GM21529 (cell line): ENCODE results near the gene PLEKHG4.

Source experiments
- ATAC-seq: cut with Tn5 transposase; IDR thresholded peaks from one replicate; pipeline ENCODE4 v1.9.1; 2021; ENCODE audit not compliant: unreplicated experiment

PLEKHG4 gene

DNA sequence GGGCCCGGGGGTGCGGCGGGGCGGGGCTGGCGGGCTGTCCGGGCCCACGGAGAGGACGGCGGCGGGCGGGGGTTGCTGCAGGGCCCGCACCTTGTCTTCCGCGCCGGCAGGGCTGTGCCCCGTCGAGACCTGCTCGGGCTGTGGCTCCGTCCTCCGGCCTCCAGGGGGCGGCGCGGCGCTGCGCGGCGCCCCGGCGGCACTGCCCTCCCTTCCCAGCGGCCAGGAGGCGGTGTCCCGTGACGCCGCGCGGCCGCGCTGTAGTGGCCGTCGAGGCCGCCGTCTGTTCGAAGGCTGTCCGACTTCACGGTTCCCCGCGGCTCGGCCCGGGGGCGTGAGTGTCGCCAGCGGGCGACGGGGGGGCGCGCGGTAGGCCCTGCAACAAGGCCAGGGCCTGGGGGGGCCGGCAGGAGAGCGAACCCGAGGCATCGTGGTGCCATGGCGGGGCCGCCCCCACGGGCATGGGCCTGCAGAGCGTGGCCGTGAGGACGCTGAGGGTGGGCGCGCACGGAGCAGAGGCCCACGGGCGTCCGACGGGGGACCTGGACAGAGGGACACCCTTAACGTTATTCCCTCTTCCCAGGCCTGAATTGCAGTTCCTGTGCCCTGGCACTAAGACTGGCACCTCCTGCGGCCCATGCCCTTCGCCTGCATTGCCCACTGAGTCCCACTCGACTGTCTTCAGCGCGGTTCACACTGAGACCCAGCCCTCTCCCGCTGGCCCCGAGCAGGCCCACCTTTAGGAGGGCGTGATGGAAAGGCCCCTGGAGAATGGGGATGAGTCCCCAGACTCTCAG is at the start of gene PLEKHG4:
Gene PLEKHG4, plus strand, starts transcription at position 237 of the 794 bp plus-strand sequence. Its CDS starts 513 bp downstream, at position 750.
- ATAC-seq: peak; percentile 85

DNA sequence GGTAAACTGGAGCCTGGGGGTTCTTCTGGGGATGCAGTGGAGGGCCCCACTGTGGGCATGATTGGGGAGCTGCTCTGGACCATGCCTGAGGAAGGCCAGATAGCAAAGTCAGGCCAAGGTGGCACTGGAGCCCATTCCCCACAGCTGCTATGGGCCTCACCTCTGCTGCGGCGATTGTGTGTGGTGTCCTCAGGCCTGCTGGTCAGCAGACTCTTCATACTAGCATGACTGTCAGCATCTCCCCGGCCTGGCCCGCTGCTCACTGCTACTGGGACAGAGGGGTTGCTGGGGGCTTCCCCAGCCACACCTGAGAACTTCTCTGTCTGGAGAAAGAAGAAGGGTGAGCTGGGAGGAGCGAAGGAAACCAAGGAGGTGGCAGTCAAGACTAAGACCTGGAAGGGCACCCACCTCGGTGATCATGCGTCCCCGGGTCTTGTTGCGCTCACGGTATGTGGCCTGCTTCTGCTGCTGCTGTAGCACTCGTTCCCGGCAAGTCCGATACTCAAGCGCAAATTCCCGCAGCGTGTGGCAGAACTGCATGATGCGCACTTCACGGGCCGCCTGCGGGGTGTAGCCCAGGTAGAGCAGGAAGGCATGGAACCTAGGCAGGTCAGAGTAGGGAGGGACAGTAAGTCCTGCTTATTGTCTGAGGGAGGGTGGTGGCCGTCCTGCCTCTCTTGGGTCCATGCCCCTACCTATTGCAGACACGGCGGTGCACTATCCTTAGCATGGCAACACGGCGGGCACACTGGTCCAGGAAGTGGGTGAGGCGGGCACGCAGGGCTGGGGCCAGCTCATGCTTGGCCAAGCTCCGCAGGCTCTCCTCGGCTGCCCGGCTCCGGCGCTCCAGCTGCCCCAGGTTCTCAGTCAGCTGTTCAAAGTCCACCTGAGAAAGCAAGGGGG is 49.2 kb upstream of the PLEKHG4 start:
- no peak for ATAC-seq

- no peak for ATAC-seq
Observed at GRCh38 chr16:67230809-67231660, 48.3 kb upstream of the PLEKHG4 start.

- no peak for ATAC-seq
Observed at GRCh38 chr16:67233596-67233995, 45.7 kb upstream of the PLEKHG4 start.

DNA sequence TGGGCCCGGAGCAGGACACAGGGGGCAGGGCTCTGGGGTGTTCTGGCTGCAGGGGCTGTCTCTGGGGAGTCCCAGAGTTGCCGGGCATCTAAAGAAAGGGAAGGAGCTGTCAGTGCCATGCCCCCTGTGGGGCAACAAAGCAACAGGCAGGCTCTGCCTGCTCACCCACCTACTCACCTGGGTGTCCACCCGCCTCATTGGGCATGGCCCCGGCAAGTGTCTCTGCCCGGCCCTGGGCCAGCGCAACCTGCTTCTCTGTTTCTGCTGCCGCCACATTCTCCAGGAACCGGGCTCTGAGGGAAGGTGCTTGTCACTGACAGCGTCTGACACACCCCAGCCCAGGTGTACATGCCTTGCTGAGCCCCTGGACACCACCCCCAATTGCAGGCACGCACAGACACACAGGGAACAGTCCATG is 45.1 kb upstream of the PLEKHG4 start:
- no peak for ATAC-seq

DNA sequence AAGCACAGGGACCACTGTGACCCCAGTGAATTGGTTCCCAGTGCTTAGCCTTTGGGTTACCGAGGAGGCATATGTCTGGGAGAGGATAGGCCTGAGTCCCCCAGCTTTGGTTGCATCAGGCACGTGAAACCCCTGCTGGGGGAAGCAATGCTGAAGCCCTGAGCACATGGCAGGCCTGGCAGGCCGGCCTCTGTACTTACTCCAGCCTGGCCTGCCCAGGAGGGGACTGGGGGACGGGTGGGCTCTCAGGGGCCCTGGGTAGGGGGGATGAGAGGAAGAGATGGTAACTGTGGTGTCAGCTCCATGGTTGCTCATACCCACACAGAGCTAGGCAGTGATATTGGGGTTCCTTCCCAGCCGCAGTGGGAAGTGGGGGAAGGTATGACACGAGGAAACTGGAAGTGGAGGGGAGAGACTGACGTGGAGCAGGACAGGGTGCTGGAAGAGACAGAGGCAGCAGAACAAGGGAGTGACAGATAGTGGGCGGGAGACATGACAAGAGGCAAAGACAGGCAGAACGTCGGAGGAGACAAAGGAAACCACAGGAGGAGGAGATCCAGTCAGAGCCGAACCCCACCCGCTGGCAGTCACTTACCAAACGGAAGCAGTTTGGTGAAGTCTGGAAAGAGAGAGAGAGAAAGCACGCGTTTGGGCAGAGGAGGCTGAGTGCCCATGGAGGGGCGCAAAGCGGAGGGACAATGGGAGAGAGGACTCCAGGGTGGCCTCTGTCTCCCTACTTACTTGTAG is 43.3 kb upstream of the PLEKHG4 start:
- ATAC-seq: no peak

DNA sequence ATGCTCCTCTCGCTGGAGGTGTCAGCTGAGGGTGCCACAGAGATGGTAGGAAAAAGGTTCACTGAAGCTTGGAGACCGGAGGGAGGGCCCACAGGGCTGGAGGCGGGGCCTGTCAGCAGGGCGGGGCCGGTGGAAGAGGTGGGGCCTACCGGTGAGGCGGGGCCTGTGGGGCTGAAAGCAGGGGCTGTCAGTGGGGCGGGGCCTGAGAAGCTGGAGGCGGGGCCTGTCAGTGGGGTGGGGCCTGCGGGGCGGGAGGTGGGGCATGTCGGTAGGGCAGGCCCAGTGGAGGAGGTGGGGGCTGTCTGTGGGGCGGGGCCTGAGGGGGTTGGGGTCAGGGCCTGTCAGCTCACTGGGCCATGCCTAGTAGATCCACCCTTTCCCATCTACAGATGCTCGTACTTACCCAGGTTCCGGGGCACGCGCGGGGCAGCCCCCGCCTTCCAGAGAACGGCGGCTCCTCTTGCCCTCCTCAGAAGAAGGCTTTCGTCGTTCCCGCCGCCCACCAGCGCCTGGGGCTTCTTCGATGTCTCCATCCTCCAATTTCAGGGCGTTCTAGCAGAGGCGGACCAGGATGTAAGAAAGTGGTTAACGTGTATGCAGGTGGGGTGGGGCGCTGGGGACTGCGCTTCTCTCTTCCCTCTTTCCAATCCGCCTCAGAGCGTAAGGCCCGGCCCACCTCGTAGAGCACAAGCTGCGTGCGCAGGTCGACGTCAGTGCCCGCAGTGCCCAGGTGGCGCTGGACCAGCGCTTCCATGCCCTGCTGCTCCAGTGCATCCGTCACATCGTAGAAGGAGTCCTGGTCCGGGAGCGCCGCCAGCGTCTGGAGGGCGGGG is 42.6 kb upstream of the PLEKHG4 start:
- ATAC-seq: no peak

- ATAC-seq: no peak
Observed at GRCh38 chr16:67237396-67238277, 41.7 kb upstream of the PLEKHG4 start.

DNA sequence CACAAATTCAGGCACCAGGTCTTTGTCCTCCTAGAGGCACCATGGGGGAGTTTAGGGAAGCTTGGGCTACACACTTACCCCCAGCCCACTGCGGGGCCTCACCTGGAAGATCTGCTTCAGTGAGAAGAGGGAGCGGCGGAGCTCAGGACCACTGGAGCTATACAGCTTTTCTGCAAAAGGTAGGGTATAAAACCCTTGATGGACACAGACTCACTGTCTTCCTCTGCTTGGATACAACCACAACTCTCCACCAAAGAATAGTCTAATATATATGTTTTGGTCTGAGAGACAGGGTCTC is 41.1 kb upstream of the PLEKHG4 start:
- ATAC-seq: no peak

DNA sequence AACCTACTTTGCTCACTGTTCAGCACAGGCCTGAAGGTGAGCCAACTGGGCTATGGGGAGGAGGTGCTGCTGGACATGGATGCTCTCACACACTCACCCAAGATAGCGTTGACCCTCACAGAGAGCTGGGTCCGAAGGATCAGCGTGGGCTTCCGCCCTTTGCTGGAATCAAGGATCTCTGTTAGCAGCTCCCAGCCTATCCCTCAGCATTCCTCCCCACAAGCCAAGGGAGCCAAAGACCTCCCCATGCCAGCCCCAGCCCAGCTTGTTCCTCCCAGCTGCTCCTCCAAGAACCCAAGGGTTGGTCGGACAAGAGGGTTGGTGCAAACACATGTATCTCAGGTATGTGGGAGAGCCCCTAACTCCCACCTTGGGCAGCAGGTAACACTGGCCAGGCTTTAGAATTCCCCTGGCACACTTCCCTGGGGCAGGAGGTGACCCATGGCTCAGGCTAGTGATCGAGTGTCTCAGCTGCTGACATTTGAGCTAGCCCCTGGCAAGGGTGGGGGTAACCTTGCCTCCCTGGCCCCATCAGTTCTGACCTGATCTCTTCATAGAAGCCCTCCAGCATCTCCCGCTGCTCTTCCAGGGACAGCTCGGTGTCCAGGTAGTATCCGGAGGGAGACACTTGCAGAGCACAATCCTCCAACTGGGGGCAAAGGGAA is 40.4 kb upstream of the PLEKHG4 start:
- no peak for ATAC-seq

DNA sequence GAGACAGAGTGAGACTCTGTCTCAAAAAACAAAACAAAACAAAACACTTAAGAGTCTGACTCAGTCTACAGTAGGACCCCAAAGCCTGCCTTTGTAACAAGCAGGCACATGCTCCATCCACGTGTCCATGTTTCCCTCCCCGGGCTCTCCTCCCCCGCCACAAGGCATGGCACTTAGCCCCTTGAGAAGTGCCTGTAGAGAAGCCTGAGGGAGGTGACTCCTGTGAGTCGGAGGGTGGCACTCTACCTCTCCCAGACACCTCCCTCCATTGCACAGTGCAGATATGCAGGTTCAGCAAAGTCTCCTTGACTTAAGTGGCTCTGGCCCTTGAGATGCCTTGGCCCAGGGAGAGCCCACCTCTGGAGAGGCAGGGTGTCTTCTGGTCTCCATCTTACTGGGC is 38.8 kb upstream of the PLEKHG4 start:
- no peak for ATAC-seq

- no peak for ATAC-seq
Observed at GRCh38 chr16:67241008-67241900, 38.1 kb upstream of the PLEKHG4 start.

DNA sequence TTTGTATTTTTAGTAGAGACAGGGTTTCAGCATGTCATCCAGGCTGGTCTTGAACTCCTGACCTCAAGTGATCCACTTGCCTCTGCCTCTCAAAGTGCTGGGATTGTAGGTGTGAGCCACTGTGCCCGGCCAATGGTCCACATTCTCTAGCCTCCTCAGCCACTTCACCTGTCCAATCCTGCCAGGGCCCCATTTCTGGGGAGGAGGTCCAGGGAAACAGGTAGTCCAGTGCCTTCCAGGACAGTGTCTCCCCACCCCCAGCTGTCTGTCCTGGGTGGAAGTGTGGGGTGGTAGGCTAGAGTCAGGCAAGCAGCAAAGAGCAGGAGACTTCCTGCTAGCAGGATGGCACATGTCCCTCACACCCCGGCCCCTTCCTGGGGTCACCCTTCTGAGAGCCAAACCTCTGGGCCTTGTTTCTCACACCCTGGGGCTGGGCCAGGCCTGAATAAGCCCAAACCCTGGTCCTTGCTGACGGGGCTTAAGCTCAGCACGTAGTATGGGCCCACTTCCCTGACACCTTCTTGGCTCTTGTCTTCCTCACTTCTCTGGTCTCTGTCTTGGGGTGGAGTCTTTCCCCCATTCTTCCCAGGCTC is 37.1 kb upstream of the PLEKHG4 start:
- no peak for ATAC-seq

GRCh38 chr16:67243481-67243880 is 35.9 kb upstream of the PLEKHG4 start:
- ATAC-seq: no peak

GRCh38 chr16:67244387-67245185 is 34.7 kb upstream of the PLEKHG4 start:
- peak; percentile 54 for ATAC-seq

GRCh38 chr16:67245186-67245585 is 34.1 kb upstream of the PLEKHG4 start:
- ATAC-seq: no peak
